Type B pancreatic cell (in vitro differentiated cells): Measurements from ENCODE around the gene PDCD10. TPM values are rescaled to one million over a fixed set of nuclear protein-coding genes. Genes with fewer than 3 reads are reported as not detected.

ENCODE experiments used
- DNase-seq: peaks from one replicate; pipeline ENCODE4 v3.0.0; 2021; ENCODE audit warnings: mixed read lengths; ENCODE audit not compliant: unreplicated experiment; ENCODE audit errors: extremely low spot score
- H3K27ac Mint-ChIP-seq: 2 replicates; pipeline ENCODE4 v1.8.0; 2021; ENCODE audit warnings: mild to moderate bottlenecking, mixed read lengths
- H3K27me3 Mint-ChIP-seq: 2 replicates; pipeline ENCODE4 v1.8.0; 2021; ENCODE audit warnings: mixed read lengths
- H3K36me3 Mint-ChIP-seq: 2 replicates; pipeline ENCODE4 v1.8.0; 2021; ENCODE audit warnings: mixed read lengths
- H3K4me1 Mint-ChIP-seq: one replicate; pipeline ENCODE4 v1.8.0; 2021; ENCODE audit warnings: mixed read lengths; ENCODE audit not compliant: unreplicated experiment
- H3K4me3 Mint-ChIP-seq: 2 replicates; pipeline ENCODE4 v1.8.0; 2021; ENCODE audit warnings: mild to moderate bottlenecking, mixed read lengths
- H3K9me3 Mint-ChIP-seq: 2 replicates; pipeline ENCODE4 v1.8.0; 2021; ENCODE audit warnings: mixed read lengths
- CTCF ChIP-seq: fragments of 200-600 bp; sonication (generic); conservative IDR thresholded peaks from 2 replicates; pipeline ENCODE4 v1.5.0; 2021; ENCODE audit warnings: antibody characterized with exemption, mild to moderate bottlenecking
- total RNA-seq: library from RNA; stranded (reverse); gene quantifications from 2 replicates; pipeline ENCODE4 v1.2.1, GENCODE V29; 2021; ENCODE audit warnings: low replicate concordance

The PDCD10 gene
- total RNA-seq, 1 donor from 2014 or later = 43.3 TPM

GRCh38 chr3:167653155-167653554 lies 81.5 kb downstream of the PDCD10 start:
- no peaks in the 10 kb centered on the region for H3K36me3 Mint-ChIP-seq
- DNase-seq = no peak
- TF ChIP-seq CTCF = no peak
- H3K27me3 Mint-ChIP-seq = no peaks in the 10 kb centered on the region
- no peak overlapping the region for H3K27ac Mint-ChIP-seq
- H3K4me1 Mint-ChIP-seq = peaks cover 6% of the 10 kb centered on the region
- no peaks in the 10 kb centered on the region for H3K9me3 Mint-ChIP-seq
- no peak overlapping the region for H3K4me3 Mint-ChIP-seq

GRCh38 chr3:167651826-167652225 lies 82.9 kb downstream of the PDCD10 start:
- Mint-ChIP-seq H3K4me1 (no peaks in the 10 kb centered on the region), H3K27ac (no peak overlapping the region), H3K9me3 (no peaks in the 10 kb centered on the region), H3K4me3 (no peak overlapping the region), H3K36me3 (no peaks in the 10 kb centered on the region), H3K27me3 (no peaks in the 10 kb centered on the region)
- no peak for DNase-seq
- TF ChIP-seq CTCF = no peak

- Mint-ChIP-seq H3K9me3 (peaks cover 5% of the 10 kb centered on the region), H3K4me1 (no peaks in the 10 kb centered on the region), H3K4me3 (no peak overlapping the region), H3K27ac (no peak overlapping the region), H3K27me3 (no peaks in the 10 kb centered on the region), H3K36me3 (no peaks in the 10 kb centered on the region)
- no peak for DNase-seq
- TF ChIP-seq CTCF = no peak
Measured at GRCh38 chr3:167650459-167650858, 84.2 kb downstream of the PDCD10 start.

GRCh38 chr3:167649746-167650145 lies 84.9 kb downstream of the PDCD10 start:
- TF ChIP-seq CTCF = no peak
- Mint-ChIP-seq H3K36me3 (no peaks in the 10 kb centered on the region), H3K27ac (no peak overlapping the region), H3K27me3 (no peaks in the 10 kb centered on the region), H3K4me3 (no peak overlapping the region), H3K9me3 (peaks cover 5% of the 10 kb centered on the region), H3K4me1 (no peaks in the 10 kb centered on the region)
- no peak for DNase-seq

GRCh38 chr3:167644611-167645010 lies 90.1 kb downstream of the PDCD10 start:
- H3K9me3 Mint-ChIP-seq = peaks cover 5% of the 10 kb centered on the region
- no peaks in the 10 kb centered on the region for H3K36me3 Mint-ChIP-seq
- H3K4me3 Mint-ChIP-seq = no peak overlapping the region
- H3K27ac Mint-ChIP-seq = no peak overlapping the region
- no peaks in the 10 kb centered on the region for H3K4me1 Mint-ChIP-seq
- TF ChIP-seq CTCF = no peak
- DNase-seq = no peak
- no peaks in the 10 kb centered on the region for H3K27me3 Mint-ChIP-seq

Other genes with a start within 250 kb of the PDCD10 start
- 0.48 and 1.2 TPM in 2 replicates for gene WDR49, start 81.0 kb downstream of the PDCD10 start, total RNA-seq
- gene SERPINI1, start 829 bp upstream of the PDCD10 start, total RNA-seq = 27.2 and 33.8 TPM in 2 replicates